Activated CD4-positive, alpha-beta T cell treated with anti-CD3 and anti-CD28 coated beads for 4 hours (primary cell): ENCODE data around the gene TANK.
A peak's percentile ranks its signal among the peaks of the same experiment; 100 is the strongest.
"Not testable (repeated sequence)": the region's sequence is repeated elsewhere in the genome, so short reads cannot be mapped to it uniquely, and the experiment has no call there.

ENCODE experiments used
- DNase-seq, 2 donors: peaks; one replicate each; pipeline ENCODE4 v3.0.0-alpha.2; 2020

The TANK gene

GRCh38 chr2:161160226-161161073, at the start of gene TANK:
Gene TANK, plus strand, starts transcription at chr2:161160428. Its CDS starts 19,235 bp downstream, at chr2:161179663.
- peak; percentile 80 to 84 for DNase-seq

- DNase-seq, result no peak
Measured at GRCh38 chr2:161111531-161111930, 48.7 kb upstream of the TANK start.

- no peak for DNase-seq
Measured at GRCh38 chr2:161112908-161113307, 47.3 kb upstream of the TANK start.

GRCh38 chr2:161113693-161114575, 46.3 kb upstream of the TANK start:
- no peak for DNase-seq

GRCh38 chr2:161115205-161115604, 45.0 kb upstream of the TANK start:
- DNase-seq, result no peak

GRCh38 chr2:161115605-161116380, 44.4 kb upstream of the TANK start:
- no peak for DNase-seq

- DNase-seq, result no peak
Measured at GRCh38 chr2:161116509-161116908, 43.7 kb upstream of the TANK start.

GRCh38 chr2:161117506-161117905, 42.7 kb upstream of the TANK start:
- no peak for DNase-seq

- DNase-seq, result no peak
Measured at GRCh38 chr2:161118722-161119121, 41.5 kb upstream of the TANK start.

- no peak for DNase-seq
Measured at GRCh38 chr2:161119483-161119882, 40.7 kb upstream of the TANK start.

GRCh38 chr2:161120775-161121174, 39.5 kb upstream of the TANK start:
- DNase-seq, result no peak

GRCh38 chr2:161121622-161122021, 38.6 kb upstream of the TANK start:
- no peak for DNase-seq

- peak; percentile 11 to 20 for DNase-seq
Measured at GRCh38 chr2:161122772-161123530, 37.3 kb upstream of the TANK start.

GRCh38 chr2:161123531-161124030, 36.6 kb upstream of the TANK start:
- DNase-seq, result no peak

GRCh38 chr2:161124201-161124600, 36.0 kb upstream of the TANK start:
- no peak for DNase-seq

GRCh38 chr2:161128885-161129284, 31.3 kb upstream of the TANK start:
- no peak for DNase-seq

GRCh38 chr2:161130354-161130753, 29.9 kb upstream of the TANK start:
- no peak for DNase-seq

GRCh38 chr2:161131074-161131680, 29.1 kb upstream of the TANK start:
- no peak for DNase-seq

GRCh38 chr2:161131804-161132203, 28.4 kb upstream of the TANK start:
- no peak for DNase-seq

GRCh38 chr2:161132384-161132783, 27.8 kb upstream of the TANK start:
- DNase-seq, result not testable (repeated sequence)

GRCh38 chr2:161133366-161133765, 26.9 kb upstream of the TANK start:
- no peak for DNase-seq
